Aorta (tissue), 5 donors: ENCODE data around the gene ANXA10. TPM values are rescaled to one million over a fixed set of nuclear protein-coding genes. Genes with fewer than 3 reads are reported as not detected.

Experiments used
- ATAC-seq: fragments of 200-7000 bp; cut with Tn5 transposase; one replicate; pipeline ENCODE4 v1.9.1; 2022; ENCODE audit warnings: moderate library complexity; ENCODE audit not compliant: low FRiP score
- DNase-seq, 2 donors: peaks; one replicate each; pipeline ENCODE4 v3.0.0-alpha.2; 2020
- H3K27ac ChIP-seq, 2 donors: one replicate each; pipeline ENCODE4 v1.5.1; 2013; ENCODE audit warnings: low read length in 2 of 2, mild to moderate bottlenecking in 2 of 2, moderate library complexity in 2 of 2, control low read depth in 1 of 2, inconsistent platforms in 1 of 2, low read depth in 1 of 2
- H3K27me3 ChIP-seq, 2 donors: one replicate each; pipeline ENCODE4 v1.6.1; 2013; ENCODE audit warnings: control low read depth in 1 of 2, low read length in 1 of 2, mild to moderate bottlenecking in 1 of 2, moderate library complexity in 1 of 2; ENCODE audit not compliant: insufficient read depth in 2 of 2, control insufficient read depth in 1 of 2
- H3K36me3 ChIP-seq, 2 donors: one replicate each; pipeline ENCODE4 v1.6.1; 2013; ENCODE audit warnings: control low read depth in 1 of 2, low read length in 1 of 2, mild to moderate bottlenecking in 1 of 2; ENCODE audit not compliant: insufficient read depth in 2 of 2, control insufficient read depth in 1 of 2
- H3K4me1 ChIP-seq, 2 donors: one replicate each; pipeline ENCODE4 v1.6.1; 2013; ENCODE audit warnings: low read length in 2 of 2, control low read depth in 1 of 2, mild to moderate bottlenecking in 1 of 2, moderate library complexity in 1 of 2; ENCODE audit not compliant: insufficient read depth in 2 of 2, control insufficient read depth in 1 of 2
- H3K4me3 ChIP-seq, 2 donors: one replicate each; pipeline ENCODE4 v1.5.1; 2013; ENCODE audit warnings: low read length in 2 of 2, control low read depth in 1 of 2, mild to moderate bottlenecking in 1 of 2
- H3K9me3 ChIP-seq: one replicate; pipeline ENCODE4 v1.6.1; 2013; ENCODE audit warnings: mild to moderate bottlenecking, low read length; ENCODE audit not compliant: control insufficient read depth
- WGBS, 2 donors: extraction: QIAGEN DNeasy Blood & Tissue Kit; methylation state at CpG; one replicate each; pipeline ENCODE4 v1.1.7; 2013; 5-methylcytosine and 5-hydroxymethylcytosine counted together
- intact Hi-C, 2 donors: fragments of 100-400 bp; cut with DNase I; formaldehyde crosslinking; loops; one replicate each; pipeline versions ENCODE4 v1.14.2 to v1.15.0; 2022
- polyA plus RNA-seq, 2 donors: library from polyadenylated mRNA; stranded (reverse); fragments of 200-250 nt; gene quantifications; one replicate each; pipeline ENCODE4 v1.2.3, GENCODE V29; 2013
- total RNA-seq, 2 donors: library from RNA; stranded (reverse); fragmentation: NEBNext Ultra II Directional; extraction: Animal tissue kit (Norgen Biotek cat#: 25700); gene quantifications; one replicate each; pipeline ENCODE4 v1.2.1, GENCODE V29; 2021
- donor health status: healthy with polysubstance abuse.
- donor health status: Bipolar disorder and iron deficiency.
- donor health status: DM: no; HTN: no; CAD: no.
- donor health status: DM: no; HTN: no; CAD: no.
- donor health status: DM: yes; HTN: yes; CAD: no.

Gene ANXA10
- total and polyA plus RNA-seq, 4 donors: 0.82 TPM; not detected in 3

DNA sequence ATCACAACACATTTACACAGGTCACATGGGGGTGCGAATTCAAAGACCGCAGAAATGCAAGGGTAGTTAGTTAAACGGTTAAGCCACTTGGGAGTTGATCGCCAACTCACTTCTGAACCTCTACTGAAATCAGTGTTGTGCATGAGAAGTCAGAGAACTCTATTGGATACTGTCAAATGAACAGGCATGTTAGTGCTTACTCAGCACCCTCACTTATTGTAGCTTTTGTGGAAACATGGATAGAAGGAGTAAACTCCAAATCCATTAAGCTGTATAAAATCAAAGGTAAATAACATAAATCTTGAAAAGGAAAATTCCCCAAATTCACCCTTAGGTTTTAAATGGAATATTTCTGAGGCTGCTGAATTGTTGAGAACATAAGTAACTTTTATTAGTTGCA is 17.5 kb upstream of the ANXA10 start:
- 89 to 92% methylated on average over 4 of the region's 4 CpGs for WGBS, 2 donors
- no peaks in the 10 kb centered on the region for H3K27me3 ChIP-seq
- ATAC-seq: no peak

GRCh38 chr4:168076989-168077725 is 15.2 kb upstream of the ANXA10 start:
- H3K4me1 ChIP-seq: no peaks in the 10 kb centered on the region
- ATAC-seq: no peak
- H3K4me3 ChIP-seq: no peak overlapping the region
- no peaks in the 10 kb centered on the region for H3K27me3 ChIP-seq
- peak in 1 of 2 donors; percentile 41 for DNase-seq
- intact Hi-C loops: loop anchor here in 1 of 2 donors (10.0 kb wide), 1 partner anchor 1052 kb away; no protein-coding TSS in a partner anchor
- WGBS, 2 donors: 12% methylated on average over 2 of the region's 2 CpGs
- H3K9me3 ChIP-seq: no peaks in the 10 kb centered on the region
- H3K36me3 ChIP-seq: no peaks in the 10 kb centered on the region
- H3K27ac ChIP-seq: no peak overlapping the region

More for the DNA sequence above, 17.5 kb upstream of the ANXA10 start:
- Histone ChIP-seq H3K4me1 (no peaks in the 10 kb centered on the region), H3K4me3 (no peak overlapping the region), H3K36me3 (no peaks in the 10 kb centered on the region), H3K27ac (no peak overlapping the region), H3K9me3 (no peaks in the 10 kb centered on the region)
- intact Hi-C loops: loop anchor here in 1 of 2 donors (10.0 kb wide), 1 partner anchor 1050 kb away; no protein-coding TSS in a partner anchor
- DNase-seq: no peak

GRCh38 chr4:168077726-168078239 is 14.6 kb upstream of the ANXA10 start:
- H3K27ac ChIP-seq: no peak overlapping the region
- no peak for ATAC-seq
- H3K4me3 ChIP-seq: no peak overlapping the region
- H3K4me1 ChIP-seq: no peaks in the 10 kb centered on the region
- 72 to 74% methylated on average over 5 of the region's 5 CpGs for whole genome bisulfite sequencing, 2 donors
- intact Hi-C loops: loop anchor here in 1 of 2 donors (10.0 kb wide), 1 partner anchor 1053 kb away; no protein-coding TSS in a partner anchor
- H3K9me3 ChIP-seq: no peaks in the 10 kb centered on the region
- no peaks in the 10 kb centered on the region for H3K36me3 ChIP-seq
- no peaks in the 10 kb centered on the region for H3K27me3 ChIP-seq
- no peak for DNase-seq

- 66 to 68% methylated on average over 5 of the region's 5 CpGs for WGBS, 2 donors
- Histone ChIP-seq H3K9me3 (no peaks in the 10 kb centered on the region), H3K27me3 (no peaks in the 10 kb centered on the region), H3K27ac (no peak overlapping the region), H3K36me3 (no peaks in the 10 kb centered on the region), H3K4me1 (no peaks in the 10 kb centered on the region), H3K4me3 (no peak overlapping the region)
- ATAC-seq (no peak), DNase-seq (no peak)
- intact Hi-C loops: no loop called here
These were observed 10.0 kb upstream of the ANXA10 start for GRCh38 chr4:168082379-168082778.

GRCh38 chr4:168095776-168096406 is 3.6 kb downstream of the ANXA10 start:
- no peak overlapping the region for H3K4me3 ChIP-seq
- no peak for DNase-seq
- no peak for ATAC-seq
- intact Hi-C loops: no loop called here
- H3K9me3 ChIP-seq: no peaks in the 10 kb centered on the region
- H3K27me3 ChIP-seq: no peaks in the 10 kb centered on the region
- 37 to 41% methylated on average over 2 of the region's 2 CpGs for WGBS, 2 donors
- H3K36me3 ChIP-seq: no peaks in the 10 kb centered on the region
- H3K4me1 ChIP-seq: no peaks in the 10 kb centered on the region
- H3K27ac ChIP-seq: no peak overlapping the region

GRCh38 chr4:168096407-168096784 is 4.1 kb downstream of the ANXA10 start:
- DNase-seq: no peak
- Histone ChIP-seq H3K4me1 (no peaks in the 10 kb centered on the region), H3K36me3 (no peaks in the 10 kb centered on the region), H3K9me3 (no peaks in the 10 kb centered on the region), H3K27ac (no peak overlapping the region), H3K4me3 (no peak overlapping the region), H3K27me3 (no peaks in the 10 kb centered on the region)
- intact Hi-C loops: no loop called here
- ATAC-seq: no peak
- 44 to 46% methylated on average over 1 of the region's 1 CpG for WGBS, 2 donors

- Histone ChIP-seq H3K27ac (no peak overlapping the region), H3K4me1 (no peaks in the 10 kb centered on the region), H3K9me3 (no peaks in the 10 kb centered on the region), H3K27me3 (no peaks in the 10 kb centered on the region), H3K4me3 (no peak overlapping the region), H3K36me3 (no peaks in the 10 kb centered on the region)
- intact Hi-C loops: no loop called here
- DNase-seq (no peak), ATAC-seq (no peak)
- WGBS, 2 donors: 83 to 84% methylated on average over 2 of the region's 2 CpGs
These were observed 4.8 kb downstream of the ANXA10 start for GRCh38 chr4:168097161-168097560.

DNA sequence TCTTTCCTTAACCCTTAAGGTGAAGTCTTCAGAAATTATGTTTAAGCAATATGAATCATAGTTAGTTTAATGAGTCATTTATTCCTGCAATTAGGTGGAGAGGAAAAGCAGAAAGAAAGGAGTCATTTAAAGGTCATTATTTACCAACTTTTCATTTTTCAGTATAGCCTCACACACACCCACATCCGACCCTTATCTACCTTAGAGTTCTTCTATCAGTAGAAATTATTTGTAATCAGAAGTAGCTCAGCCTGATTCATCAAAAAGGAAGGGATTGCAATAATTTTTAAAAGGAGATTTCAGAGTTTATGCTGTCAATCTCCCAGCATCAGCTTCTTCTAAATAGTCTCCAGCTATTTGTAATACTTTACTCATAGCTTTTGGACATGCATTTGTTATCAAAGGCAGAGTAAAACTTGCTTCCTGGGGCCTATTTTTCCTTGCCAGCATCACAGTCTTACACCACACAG is 5.9 kb downstream of the ANXA10 start:
- no peak for DNase-seq

More for the DNA sequence above, 5.9 kb downstream of the ANXA10 start:
- intact Hi-C loops: no loop called here
- ATAC-seq: no peak
- H3K36me3 ChIP-seq: no peaks in the 10 kb centered on the region
- H3K27me3 ChIP-seq: no peaks in the 10 kb centered on the region
- H3K9me3 ChIP-seq: no peaks in the 10 kb centered on the region
- 38 to 48% methylated on average over 1 of the region's 1 CpG for WGBS, 2 donors
- no peak overlapping the region for H3K27ac ChIP-seq
- H3K4me3 ChIP-seq: no peak overlapping the region
- H3K4me1 ChIP-seq: no peaks in the 10 kb centered on the region
